Smooth muscle cell (in vitro differentiated cells): ENCODE measurements around the gene CEACAM8. TPM values are rescaled to one million over a fixed set of nuclear protein-coding genes. Genes with fewer than 3 reads are reported as not detected.

Experiments used
- DNase-seq: peaks from one replicate; lab custom pipeline; 2025; ENCODE audit not compliant: unreplicated experiment; lab: John Stamatoyannopoulos, UW
- H2AFZ ChIP-seq: fragments of 200-600 bp; sonication (generic); 2 replicates; pipeline ENCODE4 v1.6.0; 2016; ENCODE audit warnings: antibody characterized with exemption, low read depth, mild to moderate bottlenecking
- H3F3A ChIP-seq: fragments of 200-600 bp; sonication (generic); 2 replicates; pipeline ENCODE4 v1.6.0; 2017; ENCODE audit warnings: antibody characterized with exemption, low read depth
- H3K27ac ChIP-seq: fragments of 200-600 bp; sonication (generic); 2 replicates; pipeline ENCODE4 v1.5.1; 2016; ENCODE audit warnings: low read depth, mild to moderate bottlenecking
- H3K27me3 ChIP-seq: fragments of 200-600 bp; sonication (generic); 2 replicates; pipeline ENCODE4 v1.6.1; 2016; ENCODE audit warnings: low read depth, mild to moderate bottlenecking
- H3K36me3 ChIP-seq: fragments of 200-600 bp; sonication (generic); 2 replicates; pipeline ENCODE4 v1.5.1; 2016; ENCODE audit warnings: low read depth
- H3K4me1 ChIP-seq: fragments of 200-600 bp; sonication (generic); 2 replicates; pipeline ENCODE4 v1.5.1; 2016; ENCODE audit warnings: low read depth
- H3K4me2 ChIP-seq: fragments of 200-600 bp; sonication (generic); 2 replicates; pipeline ENCODE4 v1.6.0; 2016; ENCODE audit warnings: mild to moderate bottlenecking
- H3K4me3 ChIP-seq: fragments of 200-600 bp; sonication (generic); 2 replicates; pipeline ENCODE4 v1.5.1; 2016; ENCODE audit warnings: mild to moderate bottlenecking
- H3K79me2 ChIP-seq: fragments of 200-600 bp; sonication (generic); 2 replicates; pipeline ENCODE4 v1.6.0; 2016; ENCODE audit warnings: low read depth, mild to moderate bottlenecking
- H3K9ac ChIP-seq: fragments of 200-600 bp; sonication (generic); 2 replicates; pipeline ENCODE4 v1.6.0; 2016; ENCODE audit warnings: low read depth
- H3K9me3 ChIP-seq: fragments of 200-600 bp; sonication (generic); replicated peaks from 2 replicates; pipeline ENCODE4 v1.5.1; 2016; ENCODE audit warnings: low read depth
- H4K20me1 ChIP-seq: fragments of 200-600 bp; sonication (generic); 2 replicates; pipeline ENCODE4 v1.6.0; 2016; ENCODE audit warnings: low read depth
- WGBS: methylation state at CpG from one replicate; pipeline ENCODE4 v1.1.7; 2016; ENCODE audit warnings: low lambda C conversion rate; 5-methylcytosine and 5-hydroxymethylcytosine counted together
- polyA plus RNA-seq: library from polyadenylated mRNA; unstranded; fragments of >200 nt; fragmentation: Nextera tagmentation; extraction: Ambion mirVana; gene quantifications from 2 replicates; pipeline ENCODE4 v1.2.1, GENCODE V29; 2016
- total RNA-seq: library from RNA; depleted of rRNA; stranded (reverse); fragments of >200 nt; gene quantifications from 2 replicates; pipeline ENCODE4 v1.2.3, GENCODE V29; 2014
- TF ChIP-seq, protein P1 (sequence below): fragments of 200-600 bp; sonication (generic); IDR thresholded peaks from 2 replicates; pipeline ENCODE4 v1.5.1; 2017; ENCODE audit warnings: borderline replicate concordance, mild to moderate bottlenecking, antibody characterized with exemption; ENCODE audit not compliant: insufficient read depth, poor library complexity, severe bottlenecking

The CEACAM8 gene
- total and polyA plus RNA-seq, 2 experiments from 2014 or later = not detected

DNA sequence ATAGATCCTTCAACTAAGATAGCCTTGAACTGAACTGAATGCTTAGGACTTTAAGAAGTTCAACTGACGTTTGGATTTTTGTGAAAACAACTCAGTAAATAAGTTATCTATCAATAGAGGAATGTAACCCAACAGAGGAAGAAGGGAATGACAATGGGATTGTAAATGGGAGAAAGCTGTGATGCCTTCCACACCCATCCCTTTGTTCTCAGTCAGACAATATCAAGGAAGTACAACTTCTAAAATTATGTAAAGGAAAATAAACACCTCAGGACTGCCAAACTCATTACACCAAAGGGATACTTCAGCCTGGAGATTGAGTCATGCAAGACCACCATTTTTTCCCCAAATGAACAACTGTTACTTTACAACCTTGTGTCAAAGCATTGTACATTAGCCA, 21.1 kb downstream of the CEACAM8 start:
- Histone ChIP-seq H3K27ac (no peak overlapping the region), H3K9me3 (no peaks in the 10 kb centered on the region), H3K9ac (no peak overlapping the region), H3K27me3 (no peaks in the 10 kb centered on the region), H3K79me2 (no peaks in the 10 kb centered on the region), H3K4me2 (no peak overlapping the region), H4K20me1 (no peaks in the 10 kb centered on the region), H2AFZ (no peak overlapping the region), H3K36me3 (no peaks in the 10 kb centered on the region), H3K4me1 (no peaks in the 10 kb centered on the region), H3F3A (no peaks in the 10 kb centered on the region), H3K4me3 (no peak overlapping the region)
- no peak for DNase-seq
- 72% methylated on average over 1 of the region's 1 CpG for WGBS
- TF ChIP-seq, protein P1, sequence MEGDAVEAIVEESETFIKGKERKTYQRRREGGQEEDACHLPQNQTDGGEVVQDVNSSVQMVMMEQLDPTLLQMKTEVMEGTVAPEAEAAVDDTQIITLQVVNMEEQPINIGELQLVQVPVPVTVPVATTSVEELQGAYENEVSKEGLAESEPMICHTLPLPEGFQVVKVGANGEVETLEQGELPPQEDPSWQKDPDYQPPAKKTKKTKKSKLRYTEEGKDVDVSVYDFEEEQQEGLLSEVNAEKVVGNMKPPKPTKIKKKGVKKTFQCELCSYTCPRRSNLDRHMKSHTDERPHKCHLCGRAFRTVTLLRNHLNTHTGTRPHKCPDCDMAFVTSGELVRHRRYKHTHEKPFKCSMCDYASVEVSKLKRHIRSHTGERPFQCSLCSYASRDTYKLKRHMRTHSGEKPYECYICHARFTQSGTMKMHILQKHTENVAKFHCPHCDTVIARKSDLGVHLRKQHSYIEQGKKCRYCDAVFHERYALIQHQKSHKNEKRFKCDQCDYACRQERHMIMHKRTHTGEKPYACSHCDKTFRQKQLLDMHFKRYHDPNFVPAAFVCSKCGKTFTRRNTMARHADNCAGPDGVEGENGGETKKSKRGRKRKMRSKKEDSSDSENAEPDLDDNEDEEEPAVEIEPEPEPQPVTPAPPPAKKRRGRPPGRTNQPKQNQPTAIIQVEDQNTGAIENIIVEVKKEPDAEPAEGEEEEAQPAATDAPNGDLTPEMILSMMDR = no peak

DNA sequence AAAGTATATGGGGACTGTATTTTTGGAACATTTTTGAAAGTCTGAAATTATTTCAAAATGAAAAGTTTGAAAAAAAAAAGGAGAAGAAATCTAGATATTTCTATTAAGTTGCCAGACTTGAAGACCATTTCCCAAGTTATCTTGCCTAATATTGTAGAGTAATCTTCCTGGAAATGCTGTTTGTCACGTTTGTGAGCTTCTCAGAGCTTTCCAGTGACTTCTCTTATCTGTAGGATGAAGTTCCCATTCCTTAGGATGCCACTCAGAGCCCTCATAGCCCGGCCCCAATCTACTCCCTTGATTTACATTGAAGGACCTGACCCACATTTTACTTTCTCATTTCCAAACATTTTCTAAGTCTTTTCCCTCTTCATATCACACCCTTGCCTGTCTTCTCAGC, 23.6 kb downstream of the CEACAM8 start:
- DNase-seq = no peak
- Histone ChIP-seq H3K79me2 (no peaks in the 10 kb centered on the region), H3K27me3 (no peaks in the 10 kb centered on the region), H2AFZ (no peak overlapping the region), H4K20me1 (no peaks in the 10 kb centered on the region), H3K36me3 (no peaks in the 10 kb centered on the region), H3K4me3 (no peak overlapping the region), H3K4me2 (no peak overlapping the region), H3K9me3 (no peaks in the 10 kb centered on the region), H3K4me1 (no peaks in the 10 kb centered on the region), H3F3A (no peaks in the 10 kb centered on the region), H3K9ac (no peak overlapping the region), H3K27ac (no peak overlapping the region)
- 52% methylated on average over 2 of the region's 2 CpGs for WGBS
- TF ChIP-seq, protein P1 = no peak

DNA sequence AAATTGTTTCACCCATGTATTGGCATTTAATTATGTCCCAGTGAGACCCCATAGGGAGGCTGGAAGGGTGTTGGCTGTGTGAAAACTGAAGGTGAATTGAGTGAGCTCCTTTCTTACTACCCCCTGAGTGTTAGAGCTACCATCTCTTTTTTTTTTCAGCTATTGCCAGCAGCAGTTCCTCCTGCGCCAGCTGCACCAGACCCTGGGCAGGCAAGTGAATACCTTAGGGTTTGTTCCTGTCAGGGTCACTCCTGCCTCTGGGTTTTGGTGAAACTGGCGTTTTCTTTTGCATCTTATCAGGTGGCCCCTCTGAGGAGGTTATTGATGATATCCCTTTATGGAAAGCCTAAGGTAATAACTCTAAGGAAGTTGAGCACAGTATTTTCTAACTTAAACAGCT, 25.5 kb downstream of the CEACAM8 start:
- DNase-seq = no peak

DNA sequence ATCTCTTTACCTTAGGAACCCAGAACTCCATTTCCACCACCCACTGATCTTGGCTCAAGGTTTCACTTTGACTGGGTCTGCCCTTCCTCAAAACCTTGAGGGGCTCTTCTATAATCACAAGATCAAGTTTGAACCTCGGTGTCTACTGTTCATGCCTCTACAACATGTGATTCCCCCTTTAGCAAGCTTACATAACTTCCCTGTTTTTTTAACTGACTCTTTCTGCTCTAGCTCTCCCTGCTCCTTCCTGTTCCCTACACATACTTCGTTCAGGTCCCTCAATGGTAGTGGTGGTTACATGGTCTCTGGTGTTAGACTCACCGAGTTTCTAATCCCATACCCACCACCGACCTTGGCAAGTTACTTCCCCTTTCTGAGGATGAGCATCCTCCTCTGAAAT, 26.7 kb downstream of the CEACAM8 start:
- Histone ChIP-seq H3K4me2 (no peak overlapping the region), H3K27me3 (no peaks in the 10 kb centered on the region), H3K79me2 (no peaks in the 10 kb centered on the region), H3K27ac (no peak overlapping the region), H3K9ac (no peak overlapping the region), H3K9me3 (no peaks in the 10 kb centered on the region), H3K4me1 (no peaks in the 10 kb centered on the region), H3F3A (no peaks in the 10 kb centered on the region), H3K36me3 (no peaks in the 10 kb centered on the region), H2AFZ (no peak overlapping the region), H3K4me3 (no peak overlapping the region), H4K20me1 (no peaks in the 10 kb centered on the region)
- TF ChIP-seq, protein P1 = no peak
- WGBS = 88% methylated on average over 4 of the region's 4 CpGs
- no peak for DNase-seq

More for the DNA sequence above, 25.5 kb downstream of the CEACAM8 start:
- H3K9ac ChIP-seq = no peak overlapping the region
- TF ChIP-seq, protein P1 = no peak
- H3F3A ChIP-seq = no peaks in the 10 kb centered on the region
- H3K27ac ChIP-seq = no peak overlapping the region
- H4K20me1 ChIP-seq = no peaks in the 10 kb centered on the region
- no peaks in the 10 kb centered on the region for H3K79me2 ChIP-seq
- no peaks in the 10 kb centered on the region for H3K9me3 ChIP-seq
- WGBS = 65% methylated on average over 2 of the region's 2 CpGs
- H2AFZ ChIP-seq = no peak overlapping the region
- H3K4me3 ChIP-seq = no peak overlapping the region
- no peaks in the 10 kb centered on the region for H3K27me3 ChIP-seq
- no peaks in the 10 kb centered on the region for H3K36me3 ChIP-seq
- no peak overlapping the region for H3K4me2 ChIP-seq
- no peaks in the 10 kb centered on the region for H3K4me1 ChIP-seq
